Esophagus squamous epithelium (tissue), 5 donors: ENCODE measurements around the gene WFS1. TPM values are rescaled to one million over a fixed set of nuclear protein-coding genes. Genes with fewer than 3 reads are reported as not detected.

ENCODE experiments used
- DNase-seq: peaks from one replicate; lab custom pipeline; 2025; lab: John Stamatoyannopoulos, UW
- H3K27ac ChIP-seq, 4 donors: fragments of 200-600 bp; sonication (generic); one replicate each; pipeline ENCODE4 v1.5.1; 2016 to 2019; ENCODE audit warnings: mild to moderate bottlenecking in 1 of 4
- H3K27me3 ChIP-seq, 4 donors: fragments of 200-600 bp; sonication (generic); 1 replicate in 3 of 4; 2 replicates in 1 of 4; pipeline versions ENCODE4 v1.5.1 to v1.6.0; 2017 to 2021; ENCODE audit warnings: antibody characterized with exemption in 1 of 4
- H3K36me3 ChIP-seq, 3 donors: fragments of 200-600 bp; sonication (generic); one replicate each; pipeline ENCODE4 v1.5.1; 2016 to 2019
- H3K4me1 ChIP-seq, 3 donors: fragments of 200-600 bp; sonication (generic); one replicate each; pipeline ENCODE4 v1.5.1; 2017 to 2019
- H3K4me3 ChIP-seq, 4 donors: fragments of 200-600 bp; sonication (generic); 1 replicate in 3 of 4; 2 replicates in 1 of 4; pipeline ENCODE4 v1.5.1; 2016 to 2019; ENCODE audit warnings: mild to moderate bottlenecking in 2 of 4, moderate library complexity in 1 of 4
- H3K9me3 ChIP-seq, 3 donors: fragments of 200-600 bp; sonication (generic); one replicate each; pipeline ENCODE4 v1.5.1; 2016 to 2019
- CTCF ChIP-seq, 6 experiments: fragments of 450-650 bp in 4 of 6; fragments of 200-600 bp in 2 of 6; sonication (generic) in 2 of 6; IDR thresholded peaks; one replicate each; pipeline ENCODE4 v1.5.1; 2016 to 2019; ENCODE audit warnings: antibody characterized with exemption in 6 of 6, mild to moderate bottlenecking in 4 of 6, moderate library complexity in 4 of 6
- POLR2A ChIP-seq, 4 donors: fragments of 450-650 bp; IDR thresholded peaks; one replicate each; pipeline ENCODE4 v1.6.1; 2017; ENCODE audit warnings: antibody characterized with exemption in 4 of 4, mild to moderate bottlenecking in 4 of 4, moderate library complexity in 3 of 4
- WGBS, 2 donors: methylation state at CpG; one replicate each; pipeline ENCODE4 v1.1.5; 2018; 5-methylcytosine and 5-hydroxymethylcytosine counted together
- intact Hi-C: fragments of 100-400 bp; cut with DNase I; formaldehyde crosslinking; loops from one replicate; pipeline ENCODE4 v1.15.0; 2022
- total RNA-seq, 4 donors: library from RNA; depleted of rRNA; stranded (reverse); fragments of >200 nt; gene quantifications; one replicate each; pipeline ENCODE4 v1.1.0, GENCODE V29; 2016
- donor health status: DM: yes; HTN: yes; CAD: no.

WFS1 gene
- total RNA-seq, 4 donors from 2014 or later, result 6.5 to 20.4 (median 9.6) TPM

- H3K4me3 ChIP-seq, result no peak overlapping the region
- WGBS, 2 donors, result 81 to 83% methylated on average over 21 to 24 of the region's 27 CpGs
- H3K27me3 ChIP-seq, result peaks cover 0 to 21% (median 0%) of the 10 kb centered on the region in 4 donors
- intact Hi-C loops, result no loop called here
- H3K9me3 ChIP-seq, result no peaks in the 10 kb centered on the region
- no peak for DNase-seq
- peaks cover 0 to 12% (median 0%) of the 10 kb centered on the region in 3 donors for H3K4me1 ChIP-seq
- H3K36me3 ChIP-seq, result peaks cover 0 to 20% (median 0%) of the 10 kb centered on the region in 3 donors
- H3K27ac ChIP-seq, result no peak overlapping the region
- TF ChIP-seq CTCF (IDR thresholded peaks at IDR 0.05) (no peak), POLR2A (IDR thresholded peaks at IDR 0.05) (no peak)
Measured at GRCh38 chr4:6345096-6345830, 75.6 kb downstream of the WFS1 start.

GRCh38 chr4:6345866-6346265 lies 76.2 kb downstream of the WFS1 start:
- no peak for TF ChIP-seq POLR2A (IDR thresholded peaks at IDR 0.05)
- no peak for TF ChIP-seq CTCF (IDR thresholded peaks at IDR 0.05)
- Histone ChIP-seq H3K27ac (no peak overlapping the region), H3K27me3 (peaks cover 0 to 17% (median 0%) of the 10 kb centered on the region in 4 donors), H3K36me3 (peaks cover 0 to 20% (median 0%) of the 10 kb centered on the region in 3 donors), H3K4me3 (no peak overlapping the region), H3K4me1 (peaks cover 0 to 12% (median 0%) of the 10 kb centered on the region in 3 donors), H3K9me3 (no peaks in the 10 kb centered on the region)
- no peak for DNase-seq
- intact Hi-C loops, result no loop called here
- WGBS, 2 donors, result 80 to 89% methylated on average over 10 to 11 of the region's 13 CpGs

- intact Hi-C loops, result no loop called here
- H3K4me3 ChIP-seq, result no peak overlapping the region
- 80 to 100% methylated on average over 2 to 3 of the region's 16 CpGs for WGBS, 2 donors
- peaks cover 0 to 20% (median 0%) of the 10 kb centered on the region in 3 donors for H3K36me3 ChIP-seq
- H3K4me1 ChIP-seq, result peaks cover 0 to 12% (median 0%) of the 10 kb centered on the region in 3 donors
- no peaks in the 10 kb centered on the region for H3K9me3 ChIP-seq
- no peak overlapping the region for H3K27ac ChIP-seq
- DNase-seq, result no peak
- TF ChIP-seq CTCF (IDR thresholded peaks at IDR 0.05), result no peak
- no peak for TF ChIP-seq POLR2A (IDR thresholded peaks at IDR 0.05)
- H3K27me3 ChIP-seq, result peaks cover 0 to 23% (median 0%) of the 10 kb centered on the region in 4 donors
Measured at GRCh38 chr4:6346373-6347110, 76.9 kb downstream of the WFS1 start.

GRCh38 chr4:6347511-6348045 lies 77.9 kb downstream of the WFS1 start:
- intact Hi-C loops, result no loop called here
- peaks cover 0 to 27% (median 0%) of the 10 kb centered on the region in 4 donors for H3K27me3 ChIP-seq
- WGBS, 2 donors, result 77 to 86% methylated on average over 9 to 13 of the region's 17 CpGs
- DNase-seq, result no peak
- H3K36me3 ChIP-seq, result peaks cover 0 to 17% (median 0%) of the 10 kb centered on the region in 3 donors
- no peaks in the 10 kb centered on the region for H3K9me3 ChIP-seq
- H3K4me3 ChIP-seq, result no peak overlapping the region
- H3K27ac ChIP-seq, result no peak overlapping the region
- TF ChIP-seq POLR2A (IDR thresholded peaks at IDR 0.05), result no peak
- TF ChIP-seq CTCF (IDR thresholded peaks at IDR 0.05), result no peak
- H3K4me1 ChIP-seq, result peaks cover 0 to 12% (median 0%) of the 10 kb centered on the region in 3 donors
